Measurements from ENCODE around the gene ZNF106. TPM values are rescaled to one million over a fixed set of nuclear protein-coding genes. Genes with fewer than 3 reads are reported as not detected.
A peak's percentile ranks its signal among the peaks of the same experiment; 100 is the strongest.

The ZNF106 gene
- total RNA-seq, 4 donors from 2014 or later, result 312 to 568 (median 428) TPM

- H3K4me1 ChIP-seq, result no peaks in the 10 kb centered on the region
- no peak for DNase-seq (ENCODE audit: extremely low spot score)
- H3K36me3 ChIP-seq, result no peaks in the 10 kb centered on the region
- 98% methylated on average over 4 of the region's 4 CpGs for WGBS
- H3K9me3 ChIP-seq, result no peaks in the 10 kb centered on the region
- no peak for TF ChIP-seq POLR2A (IDR thresholded peaks at IDR 0.05; ENCODE audit: low read depth)
- TF ChIP-seq EP300 (IDR thresholded peaks at IDR 0.05), result no peak
- no peak for TF ChIP-seq CTCF (IDR thresholded peaks at IDR 0.05)
- no peak for TF ChIP-seq POLR2AphosphoS5 (IDR thresholded peaks at IDR 0.05)
- intact Hi-C loops (cut with DNase I), result no loop called here
- H3K4me3 ChIP-seq, result no peak overlapping the region
- H3K27ac ChIP-seq (replicated peaks in 1 of 4), result no peak overlapping the region
- no peaks in the 10 kb centered on the region for H3K27me3 ChIP-seq
Observed at GRCh38 chr15:42373936-42374335, 117.0 kb downstream of the ZNF106 start.

- Histone ChIP-seq H3K27me3 (no peaks in the 10 kb centered on the region), H3K4me1 (no peaks in the 10 kb centered on the region), H3K9me3 (no peaks in the 10 kb centered on the region), H3K27ac (replicated peaks in 1 of 4) (no peak overlapping the region), H3K4me3 (no peak overlapping the region), H3K36me3 (no peaks in the 10 kb centered on the region)
- no peak for TF ChIP-seq EP300 (IDR thresholded peaks at IDR 0.05)
- DNase-seq (ENCODE audit: extremely low spot score), result no peak
- intact Hi-C loops (cut with DNase I), result no loop called here
- WGBS, result 100% methylated on average over 1 of the region's 1 CpG
Observed at GRCh38 chr15:42373274-42373673, 117.7 kb downstream of the ZNF106 start.

GRCh38 chr15:42371096-42371495, 119.8 kb downstream of the ZNF106 start:
- TF ChIP-seq EP300 (IDR thresholded peaks at IDR 0.05) (no peak), POLR2A (IDR thresholded peaks at IDR 0.05; ENCODE audit: low read depth) (no peak), POLR2AphosphoS5 (IDR thresholded peaks at IDR 0.05) (no peak)
- intact Hi-C loops (cut with DNase I), result no loop called here
- DNase-seq (ENCODE audit: extremely low spot score), result no peak
- 81% methylated on average over 2 of the region's 2 CpGs for WGBS
- Histone ChIP-seq H3K4me3 (no peak overlapping the region), H3K36me3 (no peaks in the 10 kb centered on the region), H3K27me3 (no peaks in the 10 kb centered on the region), H3K9me3 (no peaks in the 10 kb centered on the region), H3K4me1 (peaks cover 0 to 4% (median 0%) of the 10 kb centered on the region in 4 donors), H3K27ac (replicated peaks in 1 of 4) (no peak overlapping the region)

GRCh38 chr15:42368096-42368495, 122.8 kb downstream of the ZNF106 start:
- Histone ChIP-seq H3K27me3 (no peaks in the 10 kb centered on the region), H3K36me3 (no peaks in the 10 kb centered on the region), H3K27ac (replicated peaks in 1 of 4) (no peak overlapping the region), H3K4me1 (peaks cover 0 to 4% (median 0%) of the 10 kb centered on the region in 4 donors), H3K4me3 (no peak overlapping the region), H3K9me3 (no peaks in the 10 kb centered on the region)
- intact Hi-C loops (cut with DNase I), result no loop called here
- TF ChIP-seq POLR2AphosphoS5 (IDR thresholded peaks at IDR 0.05), result no peak
- TF ChIP-seq CTCF (IDR thresholded peaks at IDR 0.05), result no peak
- no peak for TF ChIP-seq POLR2A (IDR thresholded peaks at IDR 0.05; ENCODE audit: low read depth)
- TF ChIP-seq EP300 (IDR thresholded peaks at IDR 0.05), result no peak
- no peak for DNase-seq (ENCODE audit: extremely low spot score)
- 81% methylated on average over 3 of the region's 3 CpGs for WGBS

GRCh38 chr15:42367041-42367440, 123.9 kb downstream of the ZNF106 start:
- H3K36me3 ChIP-seq, result peaks cover 0 to 3% (median 0%) of the 10 kb centered on the region in 4 donors
- intact Hi-C loops (cut with DNase I), result no loop called here
- no peaks in the 10 kb centered on the region for H3K9me3 ChIP-seq
- DNase-seq (ENCODE audit: extremely low spot score), result no peak
- TF ChIP-seq POLR2A (IDR thresholded peaks at IDR 0.05; ENCODE audit: low read depth), result no peak
- peak; percentile 8 to 20 for TF ChIP-seq POLR2AphosphoS5 (IDR thresholded peaks at IDR 0.05)
- H3K27ac ChIP-seq (replicated peaks in 1 of 4), result no peak overlapping the region
- no peaks in the 10 kb centered on the region for H3K27me3 ChIP-seq
- WGBS, result 42% methylated on average over 4 of the region's 5 CpGs
- H3K4me3 ChIP-seq, result no peak overlapping the region
- peaks cover 0 to 4% (median 0%) of the 10 kb centered on the region in 4 donors for H3K4me1 ChIP-seq

GRCh38 chr15:42365921-42366550, 124.9 kb downstream of the ZNF106 start:
- H3K27me3 ChIP-seq, result no peaks in the 10 kb centered on the region
- intact Hi-C loops (cut with DNase I), result no loop called here
- no peak for TF ChIP-seq EP300 (IDR thresholded peaks at IDR 0.05)
- no peak for TF ChIP-seq POLR2A (IDR thresholded peaks at IDR 0.05; ENCODE audit: low read depth)
- no peak for TF ChIP-seq CTCF (IDR thresholded peaks at IDR 0.05)
- WGBS, result 92% methylated on average over 5 of the region's 5 CpGs
- DNase-seq (ENCODE audit: extremely low spot score), result no peak
- H3K27ac ChIP-seq (replicated peaks in 1 of 4), result no peak overlapping the region
- H3K9me3 ChIP-seq, result no peaks in the 10 kb centered on the region
- H3K4me1 ChIP-seq, result peaks cover 0 to 4% (median 0%) of the 10 kb centered on the region in 4 donors
- H3K4me3 ChIP-seq, result no peak overlapping the region
- H3K36me3 ChIP-seq, result peaks cover 0 to 3% (median 0%) of the 10 kb centered on the region in 4 donors

All from esophagus muscularis mucosa (tissue), 4 donors.